ENCODE results near the gene ACACB. TPM values are rescaled to one million over a fixed set of nuclear protein-coding genes. Genes with fewer than 3 reads are reported as not detected.

The ACACB gene
- total and polyA plus RNA-seq, 2 donors (not counting 3 experiments of a cell fraction or from before 2014, with no cell fraction given) = 1.3 to 5.7 TPM

- Histone ChIP-seq H3K4me2 (ENCODE audit: insufficient read depth, low read length) (no peak overlapping the region), H4K20me1 (replicated peaks; ENCODE audit: control insufficient read depth, extremely low read depth, insufficient read depth, low read length) (no peaks in the 10 kb centered on the region), H3K79me2 (ENCODE audit: control insufficient read depth, insufficient read depth, low read length) (no peaks in the 10 kb centered on the region), H3K27ac (ENCODE audit: insufficient read depth, low read depth, low read length) (no peak overlapping the region), H3K9me3 (replicated peaks; ENCODE audit: control insufficient read depth, insufficient read depth, low read length) (no peaks in the 10 kb centered on the region), H3K9me1 (replicated peaks; ENCODE audit: control insufficient read depth, extremely low read depth, insufficient read depth, low read length) (no peaks in the 10 kb centered on the region), H3K4me1 (ENCODE audit: control insufficient read depth, extremely low read depth, insufficient read depth, low read length) (no peaks in the 10 kb centered on the region), H3K27me3 (ENCODE audit: control insufficient read depth in 2 of 2, insufficient read depth in 2 of 2, low read length in 2 of 2) (peaks cover 3 to 7% of the 10 kb centered on the region in 2 experiments), H3K4me3 (replicated peaks in 1 of 3; ENCODE audit: insufficient read depth in 1 of 3, low read depth in 1 of 3, low read length in 3 of 3) (no peak overlapping the region), H3K36me3 (ENCODE audit: control insufficient read depth in 2 of 2, extremely low read depth in 1 of 2, insufficient read depth in 2 of 2, low read length in 2 of 2) (no peaks in the 10 kb centered on the region), H3K9ac (replicated peaks; ENCODE audit: extremely low read depth, insufficient read depth, low read length) (no peak overlapping the region), H2AFZ (ENCODE audit: low read depth, low read length) (no peak overlapping the region)
- no peak for FAIRE-seq
- POLR2A ChIA-PET = no interaction called here
- CTCF ChIA-PET = no interaction called here
- DNase-seq (ENCODE audit: low read depth, low spot score) = no peak
- dilution Hi-C loops (cut with MboI; ENCODE audit: extremely low pct_ligation_motif_present, low sequenced_read_pairs) = no loop called here
- intact Hi-C loops (cut with micrococcal nuclease) = no loop called here
- TF ChIP-seq CTCF (IDR thresholded peaks at IDR 0.05; ENCODE audit: extremely low read depth in 1 of 2, insufficient read depth in 1 of 2, low read depth in 1 of 2, low read length in 2 of 2) (no peak), MYC (IDR thresholded peaks at IDR 0.05; ENCODE audit: low read depth, low read length) (no peak), GATA2 (IDR thresholded peaks at IDR 0.05; ENCODE audit: insufficient read depth, insufficient read length, low read depth, low read length) (no peak), JUN (IDR thresholded peaks at IDR 0.05; ENCODE audit: borderline replicate concordance, insufficient read depth, insufficient read length, low read depth) (no peak), POLR2AphosphoS5 (IDR thresholded peaks at IDR 0.05; ENCODE audit: insufficient read depth, low read depth, low read length) (no peak), MAX (IDR thresholded peaks at IDR 0.05; ENCODE audit: insufficient read depth, insufficient read length) (no peak), EZH2 (IDR thresholded peaks at IDR 0.05; ENCODE audit: borderline replicate concordance, low read depth, low read length, severe bottlenecking) (no peak), POLR2A (IDR thresholded peaks at IDR 0.05; ENCODE audit: low read depth, low read length) (no peak), FOS (IDR thresholded peaks at IDR 0.05; ENCODE audit: borderline replicate concordance, insufficient read depth, low read length) (no peak)
- BruUV-seq (replicated peaks) = no TSS peak
Measured at GRCh38 chr12:109287811-109288469, 171.6 kb downstream of the ACACB start.

Measured in endothelial cell of umbilical vein (primary cell).